ENCODE data around the gene BCR.

BCR gene

DNA sequence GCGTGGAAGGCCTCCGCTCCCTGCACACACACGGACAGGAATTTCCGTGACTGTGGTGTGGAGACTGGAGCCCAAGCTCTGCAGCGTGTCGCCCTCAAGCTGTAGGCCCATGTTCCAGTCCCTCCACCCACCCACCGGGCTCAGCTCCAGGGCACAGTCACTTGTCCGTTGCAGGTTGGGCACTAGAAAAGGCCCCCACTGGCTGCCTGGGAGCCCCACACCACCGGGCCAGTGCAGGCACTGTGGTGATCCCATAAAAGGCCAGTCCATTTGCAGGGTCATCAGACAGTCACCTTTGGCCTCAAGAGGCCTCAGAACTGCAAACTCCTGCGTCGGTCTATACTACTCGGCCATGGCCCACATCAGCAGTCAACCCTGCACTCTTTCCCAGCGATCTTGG is 18.7 kb upstream of the BCR start:
- H3K4me3 ChIP-seq (ENCODE audit: low read depth, low read length) = no peak overlapping the region
- no peak for DNase-seq (ENCODE audit: low read depth, low spot score)
- TF ChIP-seq, protein P1, sequence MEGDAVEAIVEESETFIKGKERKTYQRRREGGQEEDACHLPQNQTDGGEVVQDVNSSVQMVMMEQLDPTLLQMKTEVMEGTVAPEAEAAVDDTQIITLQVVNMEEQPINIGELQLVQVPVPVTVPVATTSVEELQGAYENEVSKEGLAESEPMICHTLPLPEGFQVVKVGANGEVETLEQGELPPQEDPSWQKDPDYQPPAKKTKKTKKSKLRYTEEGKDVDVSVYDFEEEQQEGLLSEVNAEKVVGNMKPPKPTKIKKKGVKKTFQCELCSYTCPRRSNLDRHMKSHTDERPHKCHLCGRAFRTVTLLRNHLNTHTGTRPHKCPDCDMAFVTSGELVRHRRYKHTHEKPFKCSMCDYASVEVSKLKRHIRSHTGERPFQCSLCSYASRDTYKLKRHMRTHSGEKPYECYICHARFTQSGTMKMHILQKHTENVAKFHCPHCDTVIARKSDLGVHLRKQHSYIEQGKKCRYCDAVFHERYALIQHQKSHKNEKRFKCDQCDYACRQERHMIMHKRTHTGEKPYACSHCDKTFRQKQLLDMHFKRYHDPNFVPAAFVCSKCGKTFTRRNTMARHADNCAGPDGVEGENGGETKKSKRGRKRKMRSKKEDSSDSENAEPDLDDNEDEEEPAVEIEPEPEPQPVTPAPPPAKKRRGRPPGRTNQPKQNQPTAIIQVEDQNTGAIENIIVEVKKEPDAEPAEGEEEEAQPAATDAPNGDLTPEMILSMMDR (IDR thresholded peaks at IDR 0.05; ENCODE audit: low read depth, low read length) = no peak
- in situ Hi-C loops (cut with HindIII; ENCODE audit: low sequenced_read_pairs) = no loop called here

DNA sequence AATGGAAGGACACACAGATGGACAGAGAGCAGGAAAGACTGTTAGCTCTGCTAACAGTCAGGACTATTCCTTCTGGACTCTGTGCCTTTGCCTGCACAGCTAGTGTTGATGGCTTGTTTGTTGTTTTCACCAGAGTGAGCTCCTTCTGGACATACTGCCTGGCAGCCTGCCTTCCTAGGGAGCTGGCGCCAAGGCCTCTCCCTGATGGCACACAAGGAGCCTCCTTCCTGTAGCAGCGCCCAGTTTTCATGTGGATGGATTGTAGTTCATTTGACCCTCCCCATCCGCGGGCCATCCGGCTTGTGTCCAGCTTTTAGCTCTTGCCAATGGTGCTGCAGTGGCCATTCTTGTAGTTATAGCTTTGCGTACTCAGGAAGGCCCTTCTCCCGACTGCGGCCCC is 16.6 kb upstream of the BCR start:
- DNase-seq (ENCODE audit: low read depth, low spot score) = no peak
- H3K4me3 ChIP-seq (ENCODE audit: low read depth, low read length) = no peak overlapping the region
- in situ Hi-C loops (cut with HindIII; ENCODE audit: low sequenced_read_pairs) = no loop called here
- TF ChIP-seq, protein P1 (IDR thresholded peaks at IDR 0.05; ENCODE audit: low read depth, low read length) = no peak

DNA sequence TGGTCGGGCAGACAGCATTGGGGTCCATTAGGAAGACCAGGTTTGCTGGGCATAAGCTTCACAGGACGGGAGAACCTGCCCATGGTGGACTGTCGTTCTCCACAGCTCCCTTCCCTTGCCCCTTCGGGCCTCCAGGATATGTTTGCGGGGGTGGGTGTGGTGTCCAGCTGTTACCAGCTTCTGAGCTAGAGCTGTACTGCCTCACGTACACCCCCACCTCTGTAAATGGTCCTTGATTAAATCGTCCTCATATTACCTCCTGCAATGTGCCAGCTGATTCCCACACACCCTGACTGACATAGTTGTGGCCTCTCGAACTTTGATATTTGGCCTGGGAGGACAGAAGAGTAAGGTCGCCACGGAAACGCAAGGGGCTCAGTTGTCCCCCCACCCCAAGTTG is 16.2 kb upstream of the BCR start:
- in situ Hi-C loops (cut with HindIII; ENCODE audit: low sequenced_read_pairs) = no loop called here
- no peak overlapping the region for H3K4me3 ChIP-seq (ENCODE audit: low read depth, low read length)
- TF ChIP-seq, protein P1 (IDR thresholded peaks at IDR 0.05; ENCODE audit: low read depth, low read length) = no peak
- DNase-seq (ENCODE audit: low read depth, low spot score) = no peak

DNA sequence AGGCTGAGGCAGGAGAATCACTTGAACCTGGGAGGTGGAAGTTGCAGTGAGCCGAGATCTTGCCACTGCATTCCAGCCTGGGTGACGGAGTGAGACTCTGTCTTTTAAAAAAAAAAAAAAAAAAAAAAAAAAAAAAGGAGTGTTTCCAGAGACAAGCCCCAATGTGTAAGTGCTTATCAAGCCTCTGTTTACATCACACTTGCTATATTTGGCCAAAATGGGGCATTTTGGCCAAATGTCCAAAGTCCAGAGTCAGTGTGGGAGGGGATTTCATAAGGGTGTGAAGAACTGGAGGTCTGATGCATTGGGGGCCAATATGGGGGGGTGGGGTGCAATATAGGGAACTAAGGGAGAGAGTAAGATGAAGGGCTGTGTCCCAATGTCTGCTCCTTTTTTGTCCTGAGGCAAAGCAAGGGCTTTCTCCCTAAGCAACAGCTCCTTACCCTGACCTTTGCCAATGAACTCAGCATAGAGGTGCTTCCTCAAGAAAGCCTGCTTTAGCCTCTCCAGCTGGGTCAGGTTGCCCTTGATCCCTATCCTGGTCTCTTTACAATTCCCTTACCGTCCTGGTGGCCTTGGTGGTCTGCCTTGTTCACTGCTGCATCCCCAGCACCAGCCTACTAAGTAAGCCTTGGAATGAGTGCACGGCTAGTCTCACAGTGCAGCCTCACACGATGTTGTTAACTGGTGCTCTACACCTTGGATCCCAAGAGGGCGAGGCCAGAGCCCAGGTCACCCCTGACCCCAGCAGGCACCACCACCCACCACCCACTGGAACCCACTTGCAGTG is 14.1 kb upstream of the BCR start:
- TF ChIP-seq, protein P1 (IDR thresholded peaks at IDR 0.05; ENCODE audit: low read depth, low read length) = no peak
- in situ Hi-C loops (cut with HindIII; ENCODE audit: low sequenced_read_pairs) = no loop called here

DNA sequence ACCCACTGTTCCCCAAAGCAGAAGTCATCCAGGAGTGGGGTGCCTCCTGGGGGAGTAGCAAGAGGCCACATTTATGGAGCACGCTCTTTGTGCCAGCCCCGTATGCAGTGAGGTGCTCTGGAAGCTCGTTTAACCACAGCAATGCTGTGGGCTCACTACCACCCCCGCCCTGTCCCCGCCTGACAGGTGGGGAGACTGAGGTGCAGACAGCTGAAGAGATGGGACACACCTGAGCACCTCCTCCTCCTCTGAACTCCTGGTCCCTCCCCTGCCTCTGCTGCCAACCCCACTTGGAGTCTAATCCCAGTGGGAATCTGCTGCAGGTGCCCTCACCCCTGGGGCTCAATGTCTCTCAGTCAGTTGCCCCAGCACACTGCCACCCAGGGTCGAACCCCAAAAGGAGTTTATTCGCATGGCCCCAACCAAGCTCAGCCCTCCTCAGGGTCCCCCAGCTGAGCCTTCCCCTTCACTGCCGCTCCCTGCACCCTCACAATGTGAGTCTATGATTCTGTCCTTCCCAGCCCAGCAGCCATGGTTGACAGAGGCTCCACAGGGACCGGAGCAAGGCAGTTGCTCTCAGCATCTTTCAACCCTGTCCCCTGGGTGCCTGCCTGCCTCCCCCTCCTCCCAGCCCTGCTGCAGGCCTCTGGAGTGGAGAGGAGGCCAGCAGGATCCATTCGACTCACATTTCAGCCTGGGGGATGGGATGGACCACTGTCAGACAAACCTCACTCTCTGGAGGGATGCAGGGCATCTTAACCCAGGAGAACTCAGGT is 13.3 kb upstream of the BCR start:
- TF ChIP-seq, protein P1 (IDR thresholded peaks at IDR 0.05; ENCODE audit: low read depth, low read length) = no peak
- DNase-seq (ENCODE audit: low read depth, low spot score) = no peak
- H3K4me3 ChIP-seq (ENCODE audit: low read depth, low read length) = no peak overlapping the region
- in situ Hi-C loops (cut with HindIII; ENCODE audit: low sequenced_read_pairs) = no loop called here

More for the DNA sequence above, 14.1 kb upstream of the BCR start:
- no peak overlapping the region for H3K4me3 ChIP-seq (ENCODE audit: low read depth, low read length)
- no peak for DNase-seq (ENCODE audit: low read depth, low spot score)

DNA sequence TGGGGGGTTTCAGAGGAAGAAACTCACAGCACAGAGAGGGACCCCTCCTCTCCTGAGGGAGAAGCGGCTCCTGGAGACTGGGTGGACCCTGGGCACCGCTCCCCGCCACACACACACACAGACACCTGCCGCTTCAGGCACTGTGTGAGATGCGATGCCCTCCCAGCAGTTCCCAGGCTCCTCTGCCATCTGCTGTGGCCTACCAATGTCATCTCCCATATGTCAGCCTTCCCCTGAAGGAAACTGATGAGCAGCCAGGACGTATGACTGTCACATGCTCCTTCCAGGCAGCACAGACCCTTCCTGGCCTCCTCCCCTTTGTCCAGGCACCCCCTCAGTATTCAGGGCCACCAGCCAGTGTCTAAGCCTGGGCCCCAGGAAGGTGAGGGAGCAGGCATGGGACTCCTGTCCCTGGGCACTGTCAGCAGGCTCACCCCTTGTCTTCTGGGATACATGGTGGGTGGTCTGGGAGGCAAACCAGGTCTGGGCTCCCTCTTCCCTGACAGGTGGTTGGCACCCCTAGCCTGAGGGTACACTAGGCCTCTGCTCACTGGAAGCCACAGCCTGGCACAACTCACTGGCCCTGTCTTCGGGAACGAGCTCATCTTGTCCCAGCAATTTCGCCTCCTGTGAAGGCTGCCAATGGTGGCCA is 11.8 kb upstream of the BCR start:
- H3K4me3 ChIP-seq (ENCODE audit: low read depth, low read length) = no peak overlapping the region
- in situ Hi-C loops (cut with HindIII; ENCODE audit: low sequenced_read_pairs) = no loop called here
- TF ChIP-seq, protein P1 (IDR thresholded peaks at IDR 0.05; ENCODE audit: low read depth, low read length) = no peak
- DNase-seq (ENCODE audit: low read depth, low spot score) = no peak
